ENCODE measurements around the gene GNG7.
"Not testable (repeated sequence)": the region's sequence is repeated elsewhere in the genome, so short reads cannot be mapped to it uniquely, and the experiment has no call there.

Gene GNG7

GRCh38 chr19:2678044-2678671 lies 24.3 kb downstream of the GNG7 start:
- DNase-seq (ENCODE audit: extremely low read depth in 1 of 2, low read depth in 1 of 2) = no peak

GRCh38 chr19:2676823-2677222 lies 25.7 kb downstream of the GNG7 start:
- DNase-seq (ENCODE audit: extremely low read depth in 1 of 2, low read depth in 1 of 2) = no peak

- DNase-seq (ENCODE audit: extremely low read depth in 1 of 2, low read depth in 1 of 2) = no peak
These were observed 26.6 kb downstream of the GNG7 start for GRCh38 chr19:2675892-2676291.

- no peak for DNase-seq (ENCODE audit: extremely low read depth in 1 of 2, low read depth in 1 of 2)
These were observed 32.3 kb downstream of the GNG7 start for GRCh38 chr19:2670217-2670616.

GRCh38 chr19:2668175-2668763 lies 34.2 kb downstream of the GNG7 start:
- no peak for DNase-seq (ENCODE audit: extremely low read depth in 1 of 2, low read depth in 1 of 2)

GRCh38 chr19:2667349-2667748 lies 35.1 kb downstream of the GNG7 start:
- not testable (repeated sequence) for DNase-seq (ENCODE audit: extremely low read depth in 1 of 2, low read depth in 1 of 2)

GRCh38 chr19:2666344-2666994 lies 36.0 kb downstream of the GNG7 start:
- no peak for DNase-seq (ENCODE audit: extremely low read depth in 1 of 2, low read depth in 1 of 2)

GRCh38 chr19:2665103-2665502 lies 37.4 kb downstream of the GNG7 start:
- DNase-seq (ENCODE audit: extremely low read depth in 1 of 2, low read depth in 1 of 2) = no peak

GRCh38 chr19:2663920-2664571 lies 38.4 kb downstream of the GNG7 start:
- no peak for DNase-seq (ENCODE audit: extremely low read depth in 1 of 2, low read depth in 1 of 2)

GRCh38 chr19:2661615-2662014 lies 40.9 kb downstream of the GNG7 start:
- DNase-seq (ENCODE audit: extremely low read depth in 1 of 2, low read depth in 1 of 2) = no peak

GRCh38 chr19:2659856-2660432 lies 42.5 kb downstream of the GNG7 start:
- no peak for DNase-seq (ENCODE audit: extremely low read depth in 1 of 2, low read depth in 1 of 2)

GRCh38 chr19:2656533-2656932 lies 46.0 kb downstream of the GNG7 start:
- DNase-seq (ENCODE audit: extremely low read depth in 1 of 2, low read depth in 1 of 2) = no peak

- DNase-seq (ENCODE audit: extremely low read depth in 1 of 2, low read depth in 1 of 2) = no peak
These were observed 48.5 kb downstream of the GNG7 start for GRCh38 chr19:2653710-2654707.

- no peak for DNase-seq (ENCODE audit: extremely low read depth in 1 of 2, low read depth in 1 of 2)
These were observed 49.3 kb downstream of the GNG7 start for GRCh38 chr19:2653218-2653617.

- no peak for DNase-seq (ENCODE audit: extremely low read depth in 1 of 2, low read depth in 1 of 2)
These were observed 49.9 kb downstream of the GNG7 start for GRCh38 chr19:2652504-2653099.

- not testable (repeated sequence) for DNase-seq (ENCODE audit: extremely low read depth in 1 of 2, low read depth in 1 of 2)
These were observed 51.3 kb downstream of the GNG7 start for GRCh38 chr19:2651002-2651733.

GRCh38 chr19:2650515-2650914 lies 52.0 kb downstream of the GNG7 start:
- DNase-seq (ENCODE audit: extremely low read depth in 1 of 2, low read depth in 1 of 2) = no peak

- DNase-seq (ENCODE audit: extremely low read depth in 1 of 2, low read depth in 1 of 2) = peak; percentile 48 to 59
These were observed 54.0 kb downstream of the GNG7 start for GRCh38 chr19:2648528-2648937.

- DNase-seq (ENCODE audit: extremely low read depth in 1 of 2, low read depth in 1 of 2) = no peak
These were observed 54.4 kb downstream of the GNG7 start for GRCh38 chr19:2648099-2648498.
